ENCODE data around the gene FAM110C. TPM values are rescaled to one million over a fixed set of nuclear protein-coding genes. Genes with fewer than 3 reads are reported as not detected.
"Not testable (repeated sequence)": the region's sequence is repeated elsewhere in the genome, so short reads cannot be mapped to it uniquely, and the experiment has no call there.

The FAM110C gene
- total RNA-seq, 2 donors from 2014 or later, result 0.22 to 0.26 TPM

DNA sequence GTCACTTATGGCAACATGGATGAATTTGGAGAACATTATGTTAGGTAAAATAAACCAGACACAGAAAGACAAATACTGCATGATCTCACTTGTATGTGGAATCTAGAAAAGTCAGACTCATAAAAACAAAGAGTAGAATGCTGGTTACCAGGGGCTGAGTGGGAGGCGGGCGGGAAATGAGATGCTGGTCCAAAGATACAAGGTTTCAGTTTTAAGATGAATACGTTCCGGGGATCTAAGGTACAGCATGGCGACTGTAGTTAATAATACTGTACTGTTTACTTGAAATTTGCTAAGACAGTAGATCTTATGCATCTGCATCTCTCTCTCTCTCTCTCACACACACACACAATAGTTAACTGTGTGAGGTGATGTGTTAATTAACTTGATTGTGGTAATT, 14.2 kb downstream of the FAM110C start:
- peaks cover 2% of the 10 kb centered on the region for H3K36me3 Mint-ChIP-seq (ENCODE audit: low read depth)
- no peak overlapping the region for H3K27ac Mint-ChIP-seq
- H3K9me3 ChIP-seq (ENCODE audit: control insufficient read depth, low read length, poor library complexity, severe bottlenecking), result no peaks in the 10 kb centered on the region
- no peak overlapping the region for H3K4me3 Mint-ChIP-seq
- ATAC-seq (no peak), DNase-seq (no peak)
- H3K4me1 Mint-ChIP-seq, result peaks cover 26% of the 10 kb centered on the region
- no peaks in the 10 kb centered on the region for H3K27me3 Mint-ChIP-seq

- peaks cover 29% of the 10 kb centered on the region for H3K4me1 Mint-ChIP-seq
- H3K36me3 Mint-ChIP-seq (ENCODE audit: low read depth), result peaks cover 2% of the 10 kb centered on the region
- H3K27ac Mint-ChIP-seq, result no peak overlapping the region
- DNase-seq (no peak), ATAC-seq (no peak)
- H3K9me3 ChIP-seq (ENCODE audit: control insufficient read depth, low read length, poor library complexity, severe bottlenecking), result no peaks in the 10 kb centered on the region
- H3K27me3 Mint-ChIP-seq, result no peaks in the 10 kb centered on the region
- H3K4me3 Mint-ChIP-seq, result no peak overlapping the region
These were observed 17.1 kb downstream of the FAM110C start for GRCh38 chr2:29253-29652.

GRCh38 chr2:28406-28975, 17.8 kb downstream of the FAM110C start:
- H3K27me3 Mint-ChIP-seq, result no peaks in the 10 kb centered on the region
- peaks cover 26% of the 10 kb centered on the region for H3K4me1 Mint-ChIP-seq
- H3K4me3 Mint-ChIP-seq, result no peak overlapping the region

GRCh38 chr2:26891-27290, 19.4 kb downstream of the FAM110C start:
- DNase-seq (no peak), ATAC-seq (no peak)
- Mint-ChIP-seq H3K27me3 (no peaks in the 10 kb centered on the region), H3K36me3 (ENCODE audit: low read depth) (peaks cover 2% of the 10 kb centered on the region), H3K4me3 (no peak overlapping the region), H3K4me1 (peaks cover 17% of the 10 kb centered on the region), H3K27ac (no peak overlapping the region)
- H3K9me3 ChIP-seq (ENCODE audit: control insufficient read depth, low read length, poor library complexity, severe bottlenecking), result no peaks in the 10 kb centered on the region

More at GRCh38 chr2:28406-28975, 17.8 kb downstream of the FAM110C start:
- ATAC-seq, result no peak
- H3K36me3 Mint-ChIP-seq (ENCODE audit: low read depth), result peaks cover 2% of the 10 kb centered on the region
- no peak overlapping the region for H3K27ac Mint-ChIP-seq
- no peak for DNase-seq
- H3K9me3 ChIP-seq (ENCODE audit: control insufficient read depth, low read length, poor library complexity, severe bottlenecking), result no peaks in the 10 kb centered on the region

GRCh38 chr2:25543-25942, 20.8 kb downstream of the FAM110C start:
- H3K36me3 Mint-ChIP-seq (ENCODE audit: low read depth), result peaks cover 2% of the 10 kb centered on the region
- H3K27ac Mint-ChIP-seq, result no peak overlapping the region
- no peak overlapping the region for H3K4me3 Mint-ChIP-seq
- no peaks in the 10 kb centered on the region for H3K9me3 ChIP-seq (ENCODE audit: control insufficient read depth, low read length, poor library complexity, severe bottlenecking)
- H3K27me3 Mint-ChIP-seq, result no peaks in the 10 kb centered on the region
- ATAC-seq (no peak), DNase-seq (no peak)
- peaks cover 17% of the 10 kb centered on the region for H3K4me1 Mint-ChIP-seq

DNA sequence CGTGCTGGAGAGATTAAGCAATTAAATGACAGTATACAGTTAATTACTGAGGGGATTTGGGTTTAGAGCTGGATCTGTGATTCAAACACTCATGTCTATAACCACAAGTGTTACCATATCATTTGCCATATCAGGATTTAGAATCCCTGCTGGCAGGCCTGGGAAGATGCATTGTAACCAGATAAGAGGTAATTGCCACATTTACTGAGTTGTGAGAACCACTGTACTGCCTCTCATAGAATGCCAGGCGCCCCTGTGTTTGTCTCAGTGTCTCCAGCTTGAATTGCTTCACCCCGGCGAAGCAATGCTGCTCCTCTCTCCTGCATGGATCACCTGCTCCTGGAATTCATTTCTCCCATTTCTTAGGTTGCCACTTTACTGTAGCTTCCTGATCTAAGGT, 21.7 kb downstream of the FAM110C start:
- not testable (repeated sequence) for ATAC-seq; H3K27me3 Mint-ChIP-seq; H3K36me3 Mint-ChIP-seq (ENCODE audit: low read depth); DNase-seq; H3K9me3 ChIP-seq (ENCODE audit: control insufficient read depth, low read length, poor library complexity, severe bottlenecking)
- Mint-ChIP-seq H3K27ac (peak overlapping the region; percentile 72), H3K4me3 (peak overlapping the region; percentile 55), H3K4me1 (peaks cover 17% of the 10 kb centered on the region)

DNA sequence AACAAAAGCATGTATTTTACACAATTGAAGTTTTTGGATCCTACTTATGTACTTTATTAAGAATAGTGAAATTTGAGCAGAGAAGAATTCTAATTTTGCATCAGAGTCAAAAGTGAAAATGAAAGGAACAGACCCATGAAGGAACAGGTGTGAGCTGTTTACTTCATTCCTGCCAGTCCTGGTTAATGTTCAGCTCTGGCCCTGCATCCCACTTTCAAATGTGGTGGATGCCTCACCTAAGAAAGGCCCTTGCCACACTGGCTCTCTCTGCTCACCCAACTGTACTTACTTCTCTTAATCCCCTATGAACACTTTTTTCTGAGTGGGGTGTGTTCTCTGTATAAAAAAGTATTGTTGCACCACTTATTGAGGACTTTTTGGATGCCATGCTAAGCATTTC, 22.2 kb downstream of the FAM110C start:
- DNase-seq (no peak), ATAC-seq (peak; percentile 30)
- peak overlapping the region; percentile 45 for H3K4me3 Mint-ChIP-seq
- peaks cover 17% of the 10 kb centered on the region for H3K4me1 Mint-ChIP-seq
- no peaks in the 10 kb centered on the region for H3K9me3 ChIP-seq (ENCODE audit: control insufficient read depth, low read length, poor library complexity, severe bottlenecking)
- peak overlapping the region; percentile 72 for H3K27ac Mint-ChIP-seq
- H3K27me3 Mint-ChIP-seq, result no peaks in the 10 kb centered on the region
- peaks cover 2% of the 10 kb centered on the region for H3K36me3 Mint-ChIP-seq (ENCODE audit: low read depth)

DNA sequence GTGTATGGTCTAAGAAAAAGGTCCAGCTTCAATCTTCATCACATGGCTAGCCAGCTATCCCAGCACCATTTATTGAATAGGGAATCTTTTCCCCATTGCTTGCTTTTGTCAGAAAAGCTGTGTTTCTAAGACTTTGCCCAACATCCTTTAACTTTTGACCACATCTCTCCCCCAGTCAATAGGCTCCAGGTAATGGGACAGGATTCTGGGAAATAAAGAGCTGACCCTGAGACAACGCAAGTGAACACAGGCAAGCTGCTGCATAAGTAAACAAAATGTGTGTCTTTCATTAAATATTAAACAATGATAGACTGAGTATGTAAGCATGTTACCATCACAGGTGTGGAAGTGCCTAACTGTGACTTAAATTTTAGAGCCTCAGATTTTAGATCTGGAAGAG, 23.0 kb downstream of the FAM110C start:
- H3K27ac Mint-ChIP-seq, result peak overlapping the region; percentile 72
- H3K4me1 Mint-ChIP-seq, result peaks cover 14% of the 10 kb centered on the region
- peaks cover 6% of the 10 kb centered on the region for H3K27me3 Mint-ChIP-seq
- ATAC-seq (no peak), DNase-seq (no peak)
- H3K36me3 Mint-ChIP-seq (ENCODE audit: low read depth), result no peaks in the 10 kb centered on the region
- no peaks in the 10 kb centered on the region for H3K9me3 ChIP-seq (ENCODE audit: control insufficient read depth, low read length, poor library complexity, severe bottlenecking)
- no peak overlapping the region for H3K4me3 Mint-ChIP-seq

- not testable (repeated sequence) for H3K36me3 Mint-ChIP-seq (ENCODE audit: low read depth); H3K27ac Mint-ChIP-seq; ATAC-seq; H3K27me3 Mint-ChIP-seq; H3K4me3 Mint-ChIP-seq; DNase-seq; H3K9me3 ChIP-seq (ENCODE audit: control insufficient read depth, low read length, poor library complexity, severe bottlenecking)
- peaks cover 14% of the 10 kb centered on the region for H3K4me1 Mint-ChIP-seq
These were observed 24.1 kb downstream of the FAM110C start for GRCh38 chr2:22244-22643.

- not testable (repeated sequence) for H3K27ac Mint-ChIP-seq; H3K9me3 ChIP-seq (ENCODE audit: control insufficient read depth, low read length, poor library complexity, severe bottlenecking); H3K36me3 Mint-ChIP-seq (ENCODE audit: low read depth); ATAC-seq; DNase-seq; H3K4me3 Mint-ChIP-seq
- peaks cover 18% of the 10 kb centered on the region for H3K27me3 Mint-ChIP-seq
- peaks cover 11% of the 10 kb centered on the region for H3K4me1 Mint-ChIP-seq
These were observed 26.0 kb downstream of the FAM110C start for GRCh38 chr2:20259-20658.

- Mint-ChIP-seq H3K36me3 (ENCODE audit: low read depth) (no peaks in the 10 kb centered on the region), H3K27me3 (peaks cover 21% of the 10 kb centered on the region), H3K27ac (no peak overlapping the region), H3K4me1 (peaks cover 7% of the 10 kb centered on the region), H3K4me3 (no peak overlapping the region)
- H3K9me3 ChIP-seq (ENCODE audit: control insufficient read depth, low read length, poor library complexity, severe bottlenecking), result no peaks in the 10 kb centered on the region
- ATAC-seq (no peak), DNase-seq (no peak)
These were observed 26.8 kb downstream of the FAM110C start for GRCh38 chr2:19505-19904.

GRCh38 chr2:18402-19271, 27.7 kb downstream of the FAM110C start:
- DNase-seq, result no peak
- Mint-ChIP-seq H3K4me3 (no peak overlapping the region), H3K4me1 (no peaks in the 10 kb centered on the region), H3K27ac (no peak overlapping the region), H3K36me3 (ENCODE audit: low read depth) (no peaks in the 10 kb centered on the region), H3K27me3 (peaks cover 21% of the 10 kb centered on the region)
- H3K9me3 ChIP-seq (ENCODE audit: control insufficient read depth, low read length, poor library complexity, severe bottlenecking), result no peaks in the 10 kb centered on the region
- ATAC-seq, result no peak

DNA sequence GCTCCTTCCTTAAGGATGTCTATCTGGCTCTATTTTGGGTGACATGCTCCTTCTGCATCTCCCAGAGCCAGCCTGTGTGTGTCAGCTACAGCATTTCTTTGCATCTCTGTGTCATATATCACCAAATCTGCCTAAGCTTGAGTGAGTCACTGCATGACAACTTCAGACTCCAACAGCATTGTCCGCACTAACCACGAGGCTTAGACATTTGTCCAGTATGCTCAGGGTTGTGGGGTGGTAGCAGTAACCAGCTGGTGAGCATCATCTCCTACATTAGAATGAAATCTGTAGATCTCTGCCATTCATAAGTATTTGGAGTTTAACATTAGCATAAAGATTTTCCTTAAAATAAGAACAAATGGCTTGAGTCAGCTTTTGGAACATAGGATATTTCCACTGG, 30.4 kb downstream of the FAM110C start:
- H3K27me3 Mint-ChIP-seq, result peaks cover 21% of the 10 kb centered on the region
- H3K36me3 Mint-ChIP-seq (ENCODE audit: low read depth); H3K9me3 ChIP-seq (ENCODE audit: control insufficient read depth, low read length, poor library complexity, severe bottlenecking); H3K27ac Mint-ChIP-seq; DNase-seq; ATAC-seq; H3K4me3 Mint-ChIP-seq; H3K4me1 Mint-ChIP-seq: not testable (repeated sequence)
